ENCODE data around the gene KRTAP5-6.
"Not testable (repeated sequence)": the region's sequence is repeated elsewhere in the genome, so short reads cannot be mapped to it uniquely, and the experiment has no call there.

The KRTAP5-6 gene

DNA sequence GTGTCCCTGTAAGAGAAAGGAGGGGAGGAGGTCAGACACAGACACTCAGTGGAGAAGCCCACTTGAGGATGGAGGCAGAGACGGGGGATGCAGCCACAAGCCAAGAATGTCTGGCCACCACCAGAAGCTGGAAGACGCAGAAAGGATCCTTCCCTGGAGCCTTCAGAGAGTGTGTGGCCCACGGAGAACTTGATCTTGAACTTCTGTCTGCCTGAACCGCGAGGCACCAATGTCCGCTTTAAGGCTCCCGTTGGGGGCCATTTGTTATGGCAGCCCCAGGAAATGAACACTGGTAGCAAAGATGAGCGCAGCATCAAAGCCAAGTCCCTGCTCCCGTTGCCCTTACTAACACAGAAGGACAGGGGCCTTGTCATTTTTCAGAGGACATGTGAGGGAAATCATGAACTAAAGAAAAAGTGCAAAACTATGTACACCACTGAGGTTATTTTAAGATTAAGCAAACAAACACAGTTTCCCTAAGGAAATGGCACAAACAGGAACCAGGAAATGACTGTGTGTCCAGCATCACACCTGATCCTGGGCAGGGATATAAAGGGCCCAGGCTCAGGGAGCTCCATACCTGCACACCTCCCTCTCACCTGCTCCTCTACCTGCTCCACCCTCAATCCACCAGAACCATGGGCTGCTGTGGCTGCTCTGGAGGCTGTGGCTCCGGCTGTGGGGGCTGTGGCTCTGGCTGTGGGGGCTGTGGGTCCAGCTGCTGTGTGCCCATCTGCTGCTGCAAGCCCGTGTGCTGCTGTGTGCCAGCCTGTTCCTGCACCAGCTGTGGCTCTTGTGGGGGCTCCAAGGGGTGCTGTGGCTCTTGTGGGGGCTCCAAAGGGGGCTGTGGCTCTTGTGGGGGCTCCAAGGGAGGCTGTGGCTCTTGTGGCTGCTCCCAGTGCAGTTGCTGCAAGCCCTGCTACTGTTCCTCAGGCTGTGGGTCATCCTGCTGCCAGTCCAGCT lies at the start of gene KRTAP5-6:
Gene KRTAP5-6 (plus strand): TSS at position 588 of the 963 bp plus-strand sequence. CDS start 51 bp downstream, at position 639.
- DNase-seq = no peak

DNA sequence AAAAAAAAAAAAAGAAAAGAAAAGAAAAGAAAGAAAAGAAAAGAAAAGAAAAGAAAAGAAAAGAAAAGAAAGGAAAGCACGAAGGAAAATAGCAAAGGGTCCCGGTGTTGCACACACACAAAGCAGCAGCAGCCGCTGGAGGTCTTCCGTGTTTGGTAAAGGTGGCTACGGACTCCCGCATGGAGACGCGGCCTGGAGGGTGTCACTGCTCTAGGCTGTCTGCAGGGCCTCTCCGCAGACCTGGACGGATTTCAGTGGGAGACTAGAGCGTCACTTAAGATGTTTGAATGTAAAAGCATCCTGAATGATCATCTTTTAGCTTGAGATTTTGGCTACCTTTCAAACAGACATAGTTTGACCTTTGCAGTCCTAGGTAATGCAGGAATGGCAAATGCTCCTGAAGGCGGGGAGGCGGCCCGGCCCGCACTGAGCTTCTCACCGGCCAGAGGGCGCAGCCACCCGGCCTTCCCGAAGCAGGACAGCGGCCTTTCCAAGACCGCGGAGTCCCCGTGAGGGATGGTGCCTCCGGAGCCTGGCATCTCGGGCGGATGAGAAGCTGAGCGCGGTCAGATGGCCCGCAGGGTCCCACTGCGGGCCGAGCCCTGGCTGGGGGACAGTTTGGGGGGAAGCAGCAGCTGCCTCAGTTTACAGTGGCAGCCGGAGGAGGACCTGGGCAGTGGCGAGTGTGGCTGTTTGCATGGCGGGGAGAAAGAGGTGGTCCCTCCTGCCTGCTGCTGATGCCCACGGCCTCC lies 48.9 kb upstream of the KRTAP5-6 start:
- no peak for DNase-seq

GRCh38 chr11:1648653-1649420 lies 48.2 kb upstream of the KRTAP5-6 start:
- DNase-seq = no peak

DNA sequence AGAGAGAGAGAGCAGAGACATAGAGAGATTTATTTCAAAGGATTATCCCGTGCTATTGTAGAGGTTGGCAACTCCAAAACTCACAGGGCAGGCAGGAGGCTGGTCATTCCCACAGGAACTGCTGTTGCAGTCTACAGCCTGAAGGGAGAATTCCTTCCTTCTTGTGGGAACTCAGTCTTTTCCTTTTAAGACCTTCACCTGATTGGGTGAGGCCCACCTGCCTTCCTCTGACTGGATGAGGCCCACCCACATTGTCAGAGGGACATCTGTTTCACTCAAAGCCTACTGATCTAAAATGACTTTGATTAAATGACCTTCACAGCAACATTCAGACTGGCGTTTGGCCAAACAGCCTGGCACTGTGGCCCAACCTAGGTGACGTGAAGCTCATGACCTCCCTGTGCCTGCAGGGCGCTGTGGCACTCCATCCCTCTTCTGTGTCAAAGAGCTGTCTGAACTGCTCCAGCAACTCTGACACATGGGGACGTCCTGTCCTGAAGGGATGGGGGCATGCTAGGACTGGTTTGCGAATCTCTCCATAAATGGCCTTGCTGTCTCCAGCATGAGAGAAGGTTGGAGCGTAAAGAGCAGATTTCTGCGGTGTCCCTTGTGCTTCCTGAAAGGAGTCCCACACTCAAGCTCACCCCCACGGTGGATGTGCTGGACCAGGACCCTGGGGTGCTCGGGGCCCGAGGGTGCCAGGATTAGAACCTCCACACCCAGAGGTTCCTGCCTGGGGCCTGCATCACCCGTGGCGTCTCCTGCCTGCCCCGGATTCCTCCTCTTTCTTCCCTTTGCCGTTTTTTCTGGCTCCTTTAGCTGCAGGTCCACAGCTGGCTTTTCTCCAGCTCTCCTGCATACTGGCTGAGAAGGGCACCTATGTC lies 46.7 kb upstream of the KRTAP5-6 start:
- DNase-seq = no peak

DNA sequence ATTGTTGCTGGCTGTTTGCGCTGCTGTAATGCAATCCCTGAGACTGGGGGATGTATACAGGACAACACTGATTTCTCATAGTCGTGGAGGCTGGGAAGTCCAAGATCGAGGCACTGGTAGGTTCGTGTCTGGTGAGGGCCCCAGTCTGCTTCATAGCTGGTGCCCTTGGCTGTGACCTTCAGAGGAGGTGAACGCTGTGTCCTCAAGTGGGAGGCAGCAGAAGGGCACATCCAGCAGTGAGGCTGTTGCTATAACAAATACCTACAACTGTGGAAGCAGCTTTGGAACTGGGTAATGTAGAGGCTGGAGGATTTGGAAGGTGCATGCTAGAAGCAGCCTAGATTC lies 46.1 kb upstream of the KRTAP5-6 start:
- DNase-seq = no peak

DNA sequence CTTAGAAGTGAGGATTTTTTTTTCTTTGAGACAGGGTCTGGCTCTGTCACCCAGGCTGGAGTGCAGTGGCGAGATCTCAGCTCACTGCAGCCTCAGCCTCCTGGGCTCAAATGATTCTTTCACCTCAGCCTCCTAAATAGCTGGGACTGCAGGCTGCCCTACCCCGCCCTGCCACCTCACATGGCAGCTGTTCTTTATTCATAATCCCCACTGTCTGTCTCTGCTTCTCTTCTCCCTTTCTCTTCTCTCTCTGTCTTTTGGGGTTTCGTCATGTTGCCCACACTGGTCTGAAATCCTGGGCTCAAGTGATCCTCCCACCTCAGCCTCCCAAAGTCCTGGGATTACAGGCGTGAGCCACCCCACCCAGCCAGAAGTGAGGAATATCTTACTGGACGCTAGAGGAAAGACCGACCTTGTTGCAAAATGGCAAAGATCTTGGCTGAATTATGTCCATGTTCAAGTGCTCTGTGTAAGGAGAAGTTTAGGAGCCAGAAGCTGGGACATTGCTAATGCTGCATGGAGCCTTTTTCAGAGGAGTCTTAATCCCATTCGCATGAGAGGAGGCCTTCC lies 45.5 kb upstream of the KRTAP5-6 start:
- no peak for DNase-seq

DNA sequence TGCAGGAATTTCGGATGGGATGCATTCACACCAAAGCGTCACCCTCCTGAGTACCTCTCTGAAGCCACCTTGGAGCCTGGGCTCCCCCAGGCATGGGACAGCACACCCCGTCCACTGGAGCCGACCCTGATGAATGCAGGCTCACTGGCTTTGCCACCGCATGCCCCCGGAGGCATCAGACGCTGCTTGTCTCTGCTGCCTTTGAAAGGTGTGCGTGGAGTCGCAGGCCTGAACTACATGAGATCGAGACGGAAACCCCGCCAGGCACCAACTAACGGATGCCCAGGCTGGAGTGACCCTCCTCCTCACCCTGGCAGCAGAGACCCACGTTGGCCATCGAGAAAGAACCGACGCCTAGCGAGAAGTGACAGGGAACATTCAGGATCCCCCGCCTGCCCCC lies 45.0 kb upstream of the KRTAP5-6 start:
- DNase-seq = no peak

GRCh38 chr11:1652442-1652770 lies 44.6 kb upstream of the KRTAP5-6 start:
- DNase-seq = no peak

- DNase-seq = peak; percentile 75 to 84 (median 82)
Observed at GRCh38 chr11:1652771-1653540, 44.0 kb upstream of the KRTAP5-6 start.

- DNase-seq = no peak
Observed at GRCh38 chr11:1653541-1654387, 43.2 kb upstream of the KRTAP5-6 start.

GRCh38 chr11:1654388-1655167 lies 42.4 kb upstream of the KRTAP5-6 start:
- no peak for DNase-seq

DNA sequence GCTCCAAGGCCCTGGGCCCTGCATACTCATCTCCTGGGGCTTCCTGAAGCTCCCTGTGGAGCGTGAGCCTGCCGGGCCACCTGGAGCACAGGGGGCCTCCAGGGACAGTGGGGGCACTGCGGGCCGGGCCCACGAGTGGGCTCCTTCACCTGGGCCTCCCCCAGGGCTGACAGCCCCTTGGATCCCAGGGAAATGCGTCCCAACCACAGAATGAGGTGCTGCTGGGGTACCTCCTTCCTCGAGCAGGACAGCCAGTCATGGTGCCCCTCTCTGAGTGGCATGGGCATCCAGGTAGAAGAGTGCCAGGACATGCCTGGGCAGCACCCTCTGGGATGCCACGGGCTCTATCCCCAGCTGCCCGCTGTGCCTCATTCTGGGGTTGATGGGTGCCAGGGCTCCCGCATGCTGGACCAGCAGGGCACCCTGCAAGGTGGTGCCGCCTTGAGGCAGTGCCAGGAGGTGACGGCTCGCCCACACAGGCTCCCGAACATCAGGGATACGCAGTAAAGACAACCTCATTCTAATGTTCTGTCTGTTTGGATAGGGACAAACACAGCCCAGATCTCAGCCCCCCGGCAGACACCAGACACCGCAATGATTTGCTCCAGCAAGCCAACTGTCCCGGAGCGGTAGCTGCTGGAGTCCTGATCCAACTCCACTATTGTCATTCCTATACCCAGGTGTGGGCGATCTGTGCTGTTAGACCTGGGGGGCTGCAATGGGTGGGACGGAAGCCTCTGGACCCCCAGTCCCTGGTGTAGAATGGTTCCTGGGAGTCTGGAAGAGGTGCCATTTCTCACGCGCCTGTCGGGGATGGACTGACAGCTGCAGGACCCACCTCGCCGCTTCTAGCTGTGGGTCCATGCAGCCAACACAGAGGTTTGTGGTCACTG lies 41.6 kb upstream of the KRTAP5-6 start:
- no peak for DNase-seq

GRCh38 chr11:1656061-1656441 lies 40.9 kb upstream of the KRTAP5-6 start:
- DNase-seq = no peak

DNA sequence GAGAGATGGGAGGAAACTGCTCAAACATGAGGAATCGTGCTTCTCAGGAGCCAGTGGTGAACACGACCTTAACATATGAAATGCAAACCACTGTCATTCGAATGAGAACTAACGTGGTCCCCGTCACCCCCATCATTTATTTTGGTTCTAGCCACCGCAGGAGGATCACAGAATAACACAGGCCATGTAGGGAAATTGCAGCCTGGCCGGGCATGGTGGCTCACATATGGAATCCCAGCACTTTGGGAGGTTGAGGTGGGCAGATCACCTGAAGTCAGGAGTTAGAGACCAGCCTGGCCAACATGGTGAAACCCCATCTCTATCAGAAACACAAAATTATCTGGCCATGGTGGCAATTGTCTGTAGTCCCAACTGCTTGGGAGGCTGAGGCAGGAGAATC lies 40.3 kb upstream of the KRTAP5-6 start:
- no peak for DNase-seq

DNA sequence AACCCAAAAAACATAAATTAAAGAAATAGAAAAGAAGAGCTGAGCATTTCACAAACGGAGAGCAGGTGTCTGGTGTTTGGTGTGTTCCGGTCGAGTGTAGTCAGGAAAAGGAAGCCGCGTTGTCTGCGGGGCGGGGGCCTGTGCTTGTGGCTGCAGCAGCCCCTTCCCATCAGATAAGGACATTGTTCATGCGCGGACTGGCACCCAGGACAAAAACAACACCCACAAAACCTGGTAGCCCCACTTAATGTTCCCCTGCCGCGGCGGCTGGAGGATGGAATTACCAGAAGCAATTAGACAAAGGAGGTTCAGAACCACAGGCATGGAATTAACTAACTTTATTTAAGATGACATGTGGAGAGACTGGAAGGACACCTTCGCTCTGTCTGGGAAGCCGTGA lies 37.5 kb upstream of the KRTAP5-6 start:
- DNase-seq = no peak

DNA sequence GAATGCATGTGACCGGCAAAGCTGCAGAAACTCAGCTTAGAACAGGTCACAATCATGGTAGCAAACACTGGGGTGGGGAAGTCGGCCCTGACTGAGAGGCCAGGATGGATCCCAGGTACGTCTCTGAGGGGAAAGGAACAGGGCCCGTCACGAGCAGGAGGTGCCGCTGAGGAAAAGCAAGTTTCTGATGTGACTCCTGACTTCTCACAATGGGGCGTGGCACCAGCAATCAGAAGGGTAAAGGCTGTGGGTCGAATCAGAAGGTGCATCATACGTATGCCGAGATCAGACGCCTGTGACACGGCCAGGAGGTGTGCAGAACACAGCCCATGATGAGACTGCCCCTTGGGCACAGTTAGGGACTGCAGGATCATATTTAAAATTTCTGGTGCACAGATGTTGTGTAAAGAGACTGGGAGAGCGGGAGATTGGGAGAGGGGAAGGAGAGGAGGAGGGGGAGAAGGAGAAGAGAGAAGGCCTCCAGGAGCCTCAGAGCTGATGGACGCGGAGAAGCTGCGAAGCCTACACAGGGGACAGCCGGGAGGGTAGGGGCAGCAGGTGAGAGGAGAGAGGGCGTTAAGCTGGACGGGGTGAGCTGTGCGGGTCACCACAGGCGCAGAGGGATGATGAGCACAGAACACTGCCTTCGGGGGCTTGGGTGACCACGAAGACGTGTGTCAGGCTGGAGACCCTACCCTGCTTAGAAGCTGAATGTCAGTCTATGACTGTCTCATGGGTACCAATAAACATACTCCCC lies 36.7 kb upstream of the KRTAP5-6 start:
- DNase-seq = no peak

- DNase-seq = not testable (repeated sequence)
Observed at GRCh38 chr11:1661454-1662269, 35.3 kb upstream of the KRTAP5-6 start.
